ENCODE data around the gene GALNT1. TPM values are rescaled to one million over a fixed set of nuclear protein-coding genes. Genes with fewer than 3 reads are reported as not detected.

GALNT1 gene
- total RNA-seq, 1 experiment from 2014 or later: 80.1 TPM

DNA sequence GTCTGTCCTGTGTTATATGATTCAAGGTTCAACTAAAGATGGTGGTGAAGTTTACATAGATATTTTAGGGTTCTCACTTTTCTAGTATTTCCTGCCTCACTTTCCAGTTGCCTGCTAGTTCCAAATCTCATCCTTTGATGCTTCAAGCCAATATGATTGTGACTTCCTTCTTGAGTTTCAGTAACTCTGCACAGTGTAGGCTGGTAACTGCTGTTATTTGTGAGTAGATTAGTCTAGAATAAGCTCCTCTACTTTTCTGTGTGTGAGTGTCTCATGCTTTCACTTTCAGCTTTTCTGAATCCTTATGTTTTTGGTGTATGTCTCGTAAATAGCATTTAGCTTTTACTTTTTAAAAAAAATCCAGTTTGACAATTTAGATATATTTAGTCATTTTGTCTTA, 42.6 kb downstream of the GALNT1 start (continued):
- TF ChIP-seq ZSCAN18 (CRISPR knock-in tag; IDR thresholded peaks at IDR 0.05): no peak
- no peak for TF ChIP-seq TP53 (CRISPR knock-in tag; IDR thresholded peaks at IDR 0.05)
- TF ChIP-seq, protein P1, sequence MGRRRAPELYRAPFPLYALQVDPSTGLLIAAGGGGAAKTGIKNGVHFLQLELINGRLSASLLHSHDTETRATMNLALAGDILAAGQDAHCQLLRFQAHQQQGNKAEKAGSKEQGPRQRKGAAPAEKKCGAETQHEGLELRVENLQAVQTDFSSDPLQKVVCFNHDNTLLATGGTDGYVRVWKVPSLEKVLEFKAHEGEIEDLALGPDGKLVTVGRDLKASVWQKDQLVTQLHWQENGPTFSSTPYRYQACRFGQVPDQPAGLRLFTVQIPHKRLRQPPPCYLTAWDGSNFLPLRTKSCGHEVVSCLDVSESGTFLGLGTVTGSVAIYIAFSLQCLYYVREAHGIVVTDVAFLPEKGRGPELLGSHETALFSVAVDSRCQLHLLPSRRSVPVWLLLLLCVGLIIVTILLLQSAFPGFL (CRISPR knock-in tag; IDR thresholded peaks at IDR 0.05; ENCODE audit: borderline replicate concordance): no peak
- TF ChIP-seq, protein P2, sequence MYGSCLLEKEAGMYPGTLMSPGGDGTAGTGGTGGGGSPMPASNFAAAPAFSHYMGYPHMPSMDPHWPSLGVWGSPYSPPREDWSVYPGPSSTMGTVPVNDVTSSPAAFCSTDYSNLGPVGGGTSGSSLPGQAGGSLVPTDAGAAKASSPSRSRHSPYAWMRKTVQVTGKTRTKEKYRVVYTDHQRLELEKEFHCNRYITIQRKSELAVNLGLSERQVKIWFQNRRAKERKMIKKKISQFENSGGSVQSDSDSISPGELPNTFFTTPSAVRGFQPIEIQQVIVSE (CRISPR knock-in tag; IDR thresholded peaks at IDR 0.05; ENCODE audit: borderline replicate concordance): no peak

DNA sequence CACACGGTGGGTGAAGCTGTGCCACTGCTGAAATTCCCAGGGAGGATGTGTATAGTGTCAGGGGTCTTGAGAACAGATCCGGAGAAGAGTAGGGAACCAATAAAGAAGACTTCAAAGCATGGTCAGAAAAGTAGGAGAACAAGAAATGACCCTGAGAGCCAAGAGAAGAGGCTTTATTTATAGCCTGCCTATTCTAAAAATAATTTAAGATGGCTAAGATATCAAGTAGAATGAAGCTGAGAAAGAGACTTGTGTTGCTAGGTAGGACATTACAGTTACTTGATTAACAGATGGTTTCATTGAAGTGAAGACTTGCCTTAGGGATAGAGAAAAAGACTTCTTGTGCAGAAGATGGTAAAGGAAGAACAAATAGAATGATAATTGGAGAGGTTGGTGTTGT, 43.7 kb downstream of the GALNT1 start:
- Mint-ChIP-seq H3K36me3 (peaks cover 50% of the 10 kb centered on the region), H3K27ac (no peak overlapping the region), H3K9me3 (peaks cover 50% of the 10 kb centered on the region), H3K4me3 (no peak overlapping the region), H3K27me3 (ENCODE audit: low read depth) (peaks cover 7% of the 10 kb centered on the region), H3K4me1 (no peaks in the 10 kb centered on the region)
- no peak for ATAC-seq
- CTCF ChIA-PET: no interaction called here
- no peak for TF ChIP-seq E2F4 (CRISPR knock-in tag; IDR thresholded peaks at IDR 0.05; ENCODE audit: borderline replicate concordance, low read depth)
- no peak for TF ChIP-seq GRHL2 (CRISPR knock-in tag; IDR thresholded peaks at IDR 0.05; ENCODE audit: insufficient replicate concordance, severe bottlenecking)
- no peak for TF ChIP-seq JUN (CRISPR knock-in tag; IDR thresholded peaks at IDR 0.05)
- TF ChIP-seq ZNF512 (CRISPR knock-in tag; IDR thresholded peaks at IDR 0.05; ENCODE audit: borderline replicate concordance): no peak
- DNase-seq (ENCODE audit: low spot score): no peak
- POLR2A ChIA-PET: no interaction called here

- Mint-ChIP-seq H3K27ac (no peak overlapping the region), H3K9me3 (peaks cover 40% of the 10 kb centered on the region), H3K36me3 (peaks cover 35% of the 10 kb centered on the region), H3K4me1 (no peaks in the 10 kb centered on the region), H3K4me3 (no peak overlapping the region), H3K27me3 (ENCODE audit: low read depth) (no peaks in the 10 kb centered on the region)
- DNase-seq (ENCODE audit: low spot score) (no peak), ATAC-seq (no peak)
- POLR2A ChIA-PET: no interaction called here
- CTCF ChIA-PET: no interaction called here
- no peak for TF ChIP-seq USF2 (CRISPR knock-in tag; IDR thresholded peaks at IDR 0.05)
- no peak for TF ChIP-seq TEAD1 (CRISPR knock-in tag; IDR thresholded peaks at IDR 0.05)
- TF ChIP-seq, protein P3, sequence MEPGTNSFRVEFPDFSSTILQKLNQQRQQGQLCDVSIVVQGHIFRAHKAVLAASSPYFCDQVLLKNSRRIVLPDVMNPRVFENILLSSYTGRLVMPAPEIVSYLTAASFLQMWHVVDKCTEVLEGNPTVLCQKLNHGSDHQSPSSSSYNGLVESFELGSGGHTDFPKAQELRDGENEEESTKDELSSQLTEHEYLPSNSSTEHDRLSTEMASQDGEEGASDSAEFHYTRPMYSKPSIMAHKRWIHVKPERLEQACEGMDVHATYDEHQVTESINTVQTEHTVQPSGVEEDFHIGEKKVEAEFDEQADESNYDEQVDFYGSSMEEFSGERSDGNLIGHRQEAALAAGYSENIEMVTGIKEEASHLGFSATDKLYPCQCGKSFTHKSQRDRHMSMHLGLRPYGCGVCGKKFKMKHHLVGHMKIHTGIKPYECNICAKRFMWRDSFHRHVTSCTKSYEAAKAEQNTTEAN (CRISPR knock-in tag; IDR thresholded peaks at IDR 0.05): no peak
- TF ChIP-seq, protein P2 (CRISPR knock-in tag; IDR thresholded peaks at IDR 0.05; ENCODE audit: borderline replicate concordance): no peak
- no peak for TF ChIP-seq KAT7 (CRISPR knock-in tag; IDR thresholded peaks at IDR 0.05; ENCODE audit: borderline replicate concordance)
- no peak for TF ChIP-seq ESRRA (CRISPR knock-in tag; IDR thresholded peaks at IDR 0.05; ENCODE audit: borderline replicate concordance)
- no peak for TF ChIP-seq ZNF121 (CRISPR knock-in tag; IDR thresholded peaks at IDR 0.05)
- no peak for TF ChIP-seq NR2C2 (CRISPR knock-in tag; IDR thresholded peaks at IDR 0.05)
- TF ChIP-seq NFYB (CRISPR knock-in tag; conservative IDR thresholded peaks at IDR 0.05; ENCODE audit: low read depth): no peak
- no peak for TF ChIP-seq MAX (CRISPR knock-in tag; IDR thresholded peaks at IDR 0.05)
- no peak for TF ChIP-seq GABPB1 (CRISPR knock-in tag; IDR thresholded peaks at IDR 0.05)
- no peak for TF ChIP-seq ATF1 (CRISPR knock-in tag; IDR thresholded peaks at IDR 0.05)
- no peak for TF ChIP-seq ZNF232 (CRISPR knock-in tag; IDR thresholded peaks at IDR 0.05)
- no peak for TF ChIP-seq HMGA2 (CRISPR knock-in tag; IDR thresholded peaks at IDR 0.05)
- no peak for TF ChIP-seq ZNF263 (CRISPR knock-in tag; IDR thresholded peaks at IDR 0.05; ENCODE audit: low read depth)
- TF ChIP-seq E2F4 (CRISPR knock-in tag; IDR thresholded peaks at IDR 0.05; ENCODE audit: borderline replicate concordance, low read depth): no peak
- TF ChIP-seq NR3C1 (CRISPR knock-in tag; conservative IDR thresholded peaks at IDR 0.05; ENCODE audit: low read depth): no peak
Observed at GRCh38 chr18:35633761-35634160, 52.2 kb downstream of the GALNT1 start.

Measured in WTC11 (cell line).